ENCODE measurements around the gene FBXL22.

FBXL22 gene

GRCh38 chr15:63597038-63597790 is at the start of gene FBXL22:
TSS of gene FBXL22 (plus strand) at chr15:63597387. CDS start at chr15:63597393, 6 bp downstream.
- DNase-seq (ENCODE audit: low read depth in 2 of 2), result no peak

- DNase-seq (ENCODE audit: low read depth in 2 of 2), result no peak
Measured at GRCh38 chr15:63551400-63551799, 45.8 kb upstream of the FBXL22 start.

DNA sequence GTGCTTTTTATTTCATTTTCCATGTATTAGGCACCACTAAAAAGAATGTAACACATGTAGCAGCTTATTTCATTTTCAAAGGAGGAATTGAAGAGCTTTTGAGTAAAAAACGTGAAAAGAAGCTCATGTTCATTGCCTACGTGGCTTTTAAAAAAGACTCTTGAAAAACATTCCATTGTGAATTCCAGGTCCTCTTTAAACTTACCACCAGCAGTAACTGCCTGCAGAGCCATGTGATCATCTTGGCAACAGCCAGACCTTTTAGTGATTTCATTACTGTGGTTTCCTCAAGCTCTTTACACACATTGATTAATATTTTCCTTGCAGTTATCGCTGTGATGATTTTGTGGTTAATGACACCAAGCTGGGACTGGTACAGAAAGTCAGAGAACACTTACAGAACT is 43.8 kb upstream of the FBXL22 start:
- DNase-seq (ENCODE audit: low read depth in 2 of 2), result no peak

GRCh38 chr15:63554337-63554927 is 42.8 kb upstream of the FBXL22 start:
- no peak for DNase-seq (ENCODE audit: low read depth in 2 of 2)

DNA sequence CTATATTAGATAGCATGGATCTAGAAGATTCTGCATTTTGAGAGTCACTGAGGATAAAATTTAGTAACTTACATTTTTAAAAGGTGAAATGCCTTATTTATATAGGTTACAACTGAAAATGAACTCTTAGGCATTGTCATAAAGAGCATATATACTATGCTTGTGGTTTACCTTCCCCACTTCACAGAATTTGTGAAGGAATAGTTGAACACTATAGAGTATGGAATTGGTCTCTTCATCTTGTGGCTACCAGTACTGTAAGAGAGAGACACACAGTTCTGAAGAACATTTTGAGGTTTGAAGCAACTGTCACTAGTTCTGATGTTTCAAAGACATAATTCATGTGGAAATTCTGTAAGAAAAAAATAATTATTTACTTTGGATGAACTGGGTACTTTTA is 41.7 kb upstream of the FBXL22 start:
- no peak for DNase-seq (ENCODE audit: low read depth in 2 of 2)

DNA sequence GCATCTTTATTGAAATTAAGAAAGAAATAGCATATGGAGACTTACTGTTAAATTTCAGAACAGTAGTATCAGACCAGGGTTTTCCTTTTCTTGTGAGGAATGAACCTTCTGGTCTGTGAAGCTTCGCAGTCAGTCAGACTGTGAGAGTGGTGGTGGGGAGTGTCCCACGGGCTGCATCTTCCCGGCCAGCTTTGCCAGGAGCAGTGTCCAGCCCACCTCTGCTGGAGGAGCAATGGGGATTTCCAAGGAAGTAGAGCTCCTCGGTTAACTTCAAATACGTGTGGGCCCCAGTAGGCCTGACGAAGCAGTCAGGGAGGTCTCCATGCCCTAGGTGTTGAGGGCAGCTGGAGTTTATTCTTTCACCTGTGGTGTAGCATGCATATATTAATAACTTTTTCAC is 40.9 kb upstream of the FBXL22 start:
- DNase-seq (ENCODE audit: low read depth in 2 of 2), result no peak

DNA sequence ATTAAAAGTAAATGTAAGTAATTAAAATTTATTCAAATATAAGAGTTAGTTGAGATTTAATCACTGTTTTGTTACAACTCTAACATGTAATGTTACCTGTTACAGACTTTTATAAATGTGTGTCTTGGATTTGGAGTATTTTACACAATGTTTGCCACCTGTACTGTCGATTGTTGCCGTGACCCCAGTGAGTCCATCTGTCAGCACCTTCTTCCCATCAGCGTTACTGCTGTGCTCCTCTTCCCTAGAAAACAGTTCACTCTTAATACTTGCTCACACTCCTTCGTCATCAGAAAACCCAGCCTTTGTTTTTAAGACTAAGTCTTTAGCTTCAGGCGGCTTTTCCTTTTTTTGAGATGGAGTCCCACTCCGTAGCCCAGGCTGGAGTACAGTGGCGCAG is 40.5 kb upstream of the FBXL22 start:
- no peak for DNase-seq (ENCODE audit: low read depth in 2 of 2)

DNA sequence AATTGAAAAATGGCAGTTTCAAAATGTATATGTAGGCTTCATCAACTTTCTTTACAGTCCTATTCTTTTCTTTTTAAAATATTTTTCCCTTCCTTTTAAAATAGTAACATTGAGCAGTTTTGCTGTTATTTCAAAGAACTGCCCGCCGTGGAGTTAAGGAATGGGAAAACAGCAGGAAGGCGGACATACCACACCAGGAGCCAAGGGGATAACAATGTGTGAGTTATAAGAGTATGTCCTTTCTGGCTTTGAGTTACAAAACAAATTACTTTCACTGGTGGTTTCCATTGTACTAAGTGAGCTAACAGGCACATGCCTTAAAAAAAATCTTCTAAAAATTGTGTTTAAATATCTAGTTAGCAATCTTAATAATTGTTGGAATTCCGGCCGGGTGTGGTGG is 37.4 kb upstream of the FBXL22 start:
- no peak for DNase-seq (ENCODE audit: low read depth in 2 of 2)

DNA sequence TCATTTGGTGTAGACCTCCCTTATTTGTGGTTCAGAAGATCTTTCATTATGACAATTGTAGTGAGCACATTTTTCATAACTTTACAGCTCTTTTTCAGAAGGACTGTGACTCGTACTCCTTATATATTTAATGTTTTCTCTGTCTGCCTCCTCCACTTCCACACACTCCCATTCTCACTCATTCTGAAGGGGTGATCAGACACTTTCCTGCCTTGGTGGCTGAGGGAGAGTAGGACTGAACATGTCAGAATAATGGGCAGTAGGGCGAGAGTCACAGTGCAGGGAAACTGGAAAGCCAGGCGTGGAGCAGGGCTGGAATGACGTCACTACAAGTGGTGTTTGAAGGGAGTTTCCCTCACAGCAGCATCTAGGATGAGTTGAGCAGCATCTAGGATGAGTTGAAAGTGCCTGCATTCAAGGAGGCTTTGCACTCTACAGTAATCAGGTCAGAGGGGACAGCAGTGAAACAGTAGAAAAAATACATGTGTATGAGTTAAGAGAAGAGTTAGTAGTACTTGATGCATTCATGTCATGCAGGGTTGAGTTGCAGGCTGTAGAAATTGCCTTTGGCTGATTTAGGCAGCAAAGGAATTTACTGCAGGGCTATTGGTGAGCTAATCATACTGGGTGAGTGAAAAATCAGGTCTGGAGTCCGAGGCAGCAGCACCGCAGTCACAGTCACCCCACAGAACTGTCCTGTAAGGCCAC is 36.3 kb upstream of the FBXL22 start:
- DNase-seq (ENCODE audit: low read depth in 2 of 2), result peak; percentile 8 to 61

DNA sequence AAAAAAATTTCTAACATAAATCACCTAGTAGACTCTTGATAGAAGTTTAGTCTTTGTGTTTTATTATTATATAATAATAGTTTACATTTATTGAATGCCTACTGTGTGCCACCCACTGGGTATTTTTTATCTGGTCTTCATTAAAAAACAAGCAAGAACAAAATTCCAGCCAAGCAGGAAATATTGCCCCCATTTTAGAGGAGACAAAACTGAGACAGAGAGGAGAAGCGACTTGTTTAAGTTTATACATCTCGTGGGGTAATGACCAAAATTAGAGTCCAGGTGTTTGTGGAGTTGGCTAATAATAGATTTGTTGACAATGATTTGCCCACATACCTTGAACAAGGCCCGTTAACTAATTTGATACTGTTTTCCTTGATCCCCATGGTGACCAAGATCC is 33.1 kb upstream of the FBXL22 start:
- DNase-seq (ENCODE audit: low read depth in 2 of 2), result no peak

- no peak for DNase-seq (ENCODE audit: low read depth in 2 of 2)
Measured at GRCh38 chr15:63565536-63566186, 31.5 kb upstream of the FBXL22 start.

- DNase-seq (ENCODE audit: low read depth in 2 of 2), result no peak
Measured at GRCh38 chr15:63572749-63573464, 24.3 kb upstream of the FBXL22 start.

DNA sequence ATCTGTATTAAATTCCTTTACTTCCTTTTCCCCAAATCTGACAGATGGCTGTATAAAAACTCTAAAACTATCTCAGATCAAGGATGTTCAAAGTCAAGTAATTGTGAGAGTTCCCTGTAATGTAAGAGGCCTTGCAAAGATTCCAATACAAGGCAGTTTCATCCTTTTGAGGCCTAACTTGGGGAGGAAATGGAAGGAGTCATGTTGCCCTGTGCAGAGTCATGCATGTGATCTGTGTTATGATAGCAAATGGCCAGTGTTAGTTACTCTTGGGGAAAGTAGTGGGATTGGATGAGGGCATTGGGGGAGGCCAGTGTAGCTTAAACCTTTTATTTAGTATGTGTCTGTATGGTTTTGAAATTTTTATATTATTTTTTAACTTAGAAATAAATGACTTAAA is 23.7 kb upstream of the FBXL22 start:
- DNase-seq (ENCODE audit: low read depth in 2 of 2), result no peak

- DNase-seq (ENCODE audit: low read depth in 2 of 2), result no peak
Measured at GRCh38 chr15:63575312-63575711, 21.9 kb upstream of the FBXL22 start.

- no peak for DNase-seq (ENCODE audit: low read depth in 2 of 2)
Measured at GRCh38 chr15:63576441-63576840, 20.7 kb upstream of the FBXL22 start.

- DNase-seq (ENCODE audit: low read depth in 2 of 2), result no peak
Measured at GRCh38 chr15:63582179-63582578, 15.0 kb upstream of the FBXL22 start.

DNA sequence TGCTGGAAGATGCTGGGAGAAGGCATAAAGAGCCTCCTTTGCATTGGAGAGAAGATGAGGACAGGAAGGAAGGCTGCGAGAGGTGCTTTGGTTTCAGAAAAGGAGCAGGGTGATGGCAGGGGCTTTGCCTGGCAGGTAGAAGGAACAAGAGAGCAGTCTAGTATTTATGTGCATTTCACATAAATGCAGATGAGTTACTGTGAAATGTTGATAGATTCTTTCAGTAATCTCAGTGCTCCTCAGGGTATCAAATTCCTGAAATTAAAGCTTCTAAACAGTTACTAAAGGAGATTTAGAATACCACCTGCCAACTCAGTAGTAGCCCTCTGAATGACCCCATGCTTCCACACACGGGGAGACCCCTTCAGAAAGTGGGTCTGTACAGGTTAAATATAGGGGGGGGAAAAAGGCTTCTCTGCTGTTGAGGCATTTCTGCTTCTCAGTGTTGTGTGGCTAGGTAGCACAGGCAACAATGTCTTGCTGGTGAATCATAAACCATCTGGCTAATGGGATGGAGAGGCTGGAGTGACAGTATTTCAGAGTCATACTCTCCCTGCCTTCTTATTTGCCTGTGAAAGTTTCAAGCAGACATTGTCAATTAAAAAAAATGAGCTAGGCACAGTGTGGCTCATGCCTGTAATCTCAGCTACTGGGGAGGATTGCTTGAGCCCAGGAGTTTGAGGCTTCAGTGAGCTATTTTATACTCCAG is 14.3 kb upstream of the FBXL22 start:
- DNase-seq (ENCODE audit: low read depth in 2 of 2), result no peak

GRCh38 chr15:63586790-63587189 is 10.4 kb upstream of the FBXL22 start:
- no peak for DNase-seq (ENCODE audit: low read depth in 2 of 2)

DNA sequence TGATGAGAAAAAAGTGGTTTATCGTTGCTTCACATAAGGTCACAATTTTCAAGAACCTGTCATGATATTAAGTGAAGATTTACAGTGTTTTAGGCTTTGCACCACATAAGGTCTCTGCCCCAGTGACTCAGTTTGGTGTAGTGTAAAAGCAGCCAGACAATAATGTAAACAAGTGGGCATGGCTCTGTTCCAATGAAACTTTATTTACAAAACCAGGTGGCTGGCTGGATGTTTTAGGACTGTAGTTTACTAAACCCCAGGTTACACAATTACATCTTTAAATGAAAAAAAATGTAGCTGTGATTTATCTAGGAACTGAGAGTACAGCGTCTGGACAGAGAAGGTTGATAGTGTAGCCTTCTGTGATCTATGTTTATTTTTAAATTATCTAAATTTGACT is 9.7 kb upstream of the FBXL22 start:
- DNase-seq (ENCODE audit: low read depth in 2 of 2), result no peak

DNA sequence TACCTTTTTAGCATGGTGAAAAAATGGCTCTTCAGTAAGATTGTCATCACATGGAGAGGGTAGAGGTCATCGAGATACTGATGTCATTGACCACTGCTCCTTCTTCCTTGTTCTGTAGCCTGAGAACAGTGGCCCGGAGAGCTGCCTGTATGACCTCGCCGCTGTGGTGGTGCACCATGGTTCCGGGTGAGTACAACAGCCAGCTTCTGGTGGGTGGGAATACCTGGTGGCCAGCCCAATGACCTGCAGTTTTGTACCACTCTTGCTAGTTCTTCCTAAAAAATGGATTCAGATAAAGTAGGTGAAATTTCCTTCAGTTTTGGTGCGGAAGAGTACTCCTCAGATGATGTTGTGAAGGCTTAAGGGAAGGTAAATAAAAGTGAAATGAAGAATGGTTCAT is 8.4 kb upstream of the FBXL22 start:
- no peak for DNase-seq (ENCODE audit: low read depth in 2 of 2)

Data from stimulated activated CD8-positive, alpha-beta memory T cell treated with anti-CD3 and anti-CD28 coated beads, Interleukin-15, amount 100 ng/mL, for 48 hours (primary cell).